Suppressor macrophage treated with lipopolysaccharide for 1 hour (primary cell): ENCODE results near the gene COLEC11.
"Not testable (repeated sequence)": the region's sequence is repeated elsewhere in the genome, so short reads cannot be mapped to it uniquely, and the experiment has no call there.

Source experiments
- DNase-seq, 3 donors: peaks; one replicate each; pipeline ENCODE4 v3.0.0-alpha.2; 2020 to 2022

COLEC11 gene

GRCh38 chr2:3606370-3607201, 11.7 kb downstream of the COLEC11 start:
- DNase-seq = no peak

- DNase-seq = no peak
Measured at GRCh38 chr2:3608373-3609278, 13.7 kb downstream of the COLEC11 start.

- not testable (repeated sequence) for DNase-seq
Measured at GRCh38 chr2:3609279-3609673, 14.4 kb downstream of the COLEC11 start.

GRCh38 chr2:3610415-3610814, 15.5 kb downstream of the COLEC11 start:
- DNase-seq = no peak

- no peak for DNase-seq
Measured at GRCh38 chr2:3610881-3611505, 16.1 kb downstream of the COLEC11 start.

GRCh38 chr2:3611589-3611988, 16.7 kb downstream of the COLEC11 start:
- DNase-seq = no peak

DNA sequence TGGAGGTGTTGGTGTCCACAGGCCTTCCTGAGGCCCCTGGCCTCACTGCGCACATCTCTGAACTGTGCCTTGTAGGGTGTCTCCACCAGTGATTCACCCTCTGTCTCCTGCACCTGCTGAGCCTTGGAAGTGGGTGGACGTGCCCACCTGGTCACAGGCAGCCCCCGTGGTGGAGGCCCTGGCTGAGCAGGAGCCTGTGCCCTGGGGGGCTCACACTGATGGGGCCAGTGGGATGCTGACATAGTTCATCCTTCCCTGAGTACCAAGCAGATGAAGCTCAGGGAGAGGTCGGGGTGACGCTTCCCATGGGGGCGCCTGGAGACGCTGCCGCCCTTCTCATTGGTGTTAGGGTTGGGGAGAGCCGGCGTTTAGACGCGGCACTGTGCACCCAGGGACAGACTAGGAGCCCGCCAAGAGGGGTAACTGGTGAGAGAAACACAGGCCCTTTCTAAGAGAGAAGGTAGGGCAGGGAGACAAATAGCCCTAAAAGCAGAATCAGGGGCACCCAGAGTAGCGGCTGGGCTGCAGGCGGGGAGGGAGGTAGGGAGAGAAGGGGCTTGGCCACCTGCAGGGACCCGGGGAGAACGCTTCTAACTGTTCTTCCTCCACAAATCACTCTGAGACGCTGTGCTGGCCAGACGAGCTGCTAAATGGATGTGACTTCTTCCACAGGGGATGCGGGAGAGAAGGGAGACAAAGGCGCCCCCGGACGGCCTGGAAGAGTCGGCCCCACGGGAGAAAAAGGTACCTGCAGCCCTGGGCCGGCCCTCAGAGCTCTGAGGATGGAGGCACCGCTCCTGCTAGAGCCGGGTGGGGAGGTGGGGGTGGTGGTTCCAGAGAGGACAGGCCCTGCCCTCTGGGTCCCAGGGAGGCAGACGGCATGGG, 18.0 kb downstream of the COLEC11 start:
- DNase-seq = no peak

- DNase-seq = no peak
Measured at GRCh38 chr2:3613524-3613905, 18.6 kb downstream of the COLEC11 start.

DNA sequence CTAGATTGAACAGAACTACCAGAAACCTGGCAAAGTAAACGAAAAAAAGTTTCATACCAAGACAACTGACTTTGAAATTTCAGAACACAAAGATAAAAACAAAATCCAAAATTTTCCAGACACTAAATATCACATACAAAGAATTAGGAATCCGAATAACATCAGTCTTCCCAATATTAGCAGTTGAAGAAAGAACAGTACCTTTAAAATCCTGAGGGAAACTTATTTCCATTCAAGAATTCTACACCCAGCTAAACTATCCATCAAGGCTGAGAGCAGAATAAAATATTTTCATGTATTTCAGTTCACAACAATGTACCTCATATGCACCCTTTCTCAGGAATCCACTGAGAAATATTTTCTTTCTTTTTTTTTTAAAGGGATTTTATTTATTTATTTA, 19.8 kb downstream of the COLEC11 start:
- DNase-seq = not testable (repeated sequence)

DNA sequence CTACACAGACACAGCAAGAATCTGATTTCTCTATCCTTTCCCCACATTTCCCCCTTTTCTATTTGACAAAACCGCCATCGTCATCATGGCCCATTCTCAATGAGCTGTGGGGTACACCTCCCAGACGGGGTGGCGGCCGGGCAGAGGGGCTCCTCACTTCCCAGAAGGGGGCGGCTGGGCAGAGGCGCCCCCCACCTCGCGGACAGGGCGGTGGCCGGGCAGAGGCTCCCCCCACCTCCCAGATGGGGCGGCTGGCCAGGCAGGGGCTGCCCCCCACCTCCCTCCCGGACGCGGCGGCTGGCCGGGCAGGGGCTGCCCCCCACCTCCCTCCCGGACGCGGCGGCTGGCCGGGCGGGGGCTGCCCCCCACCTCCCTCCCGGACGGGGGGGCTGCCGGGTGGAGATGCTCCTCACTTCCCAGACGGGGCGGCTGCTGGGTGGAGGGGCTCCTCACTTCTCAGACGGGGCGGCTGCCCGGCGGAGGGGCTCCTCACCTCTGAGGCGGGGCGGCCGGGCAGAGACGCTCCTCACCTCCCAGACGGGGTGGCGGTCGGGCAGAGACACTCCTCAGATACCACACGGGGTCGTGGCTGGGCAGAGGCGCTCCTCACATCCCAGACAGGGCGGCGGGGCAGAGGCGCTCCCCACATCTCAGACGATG, 20.8 kb downstream of the COLEC11 start:
- not testable (repeated sequence) for DNase-seq

DNA sequence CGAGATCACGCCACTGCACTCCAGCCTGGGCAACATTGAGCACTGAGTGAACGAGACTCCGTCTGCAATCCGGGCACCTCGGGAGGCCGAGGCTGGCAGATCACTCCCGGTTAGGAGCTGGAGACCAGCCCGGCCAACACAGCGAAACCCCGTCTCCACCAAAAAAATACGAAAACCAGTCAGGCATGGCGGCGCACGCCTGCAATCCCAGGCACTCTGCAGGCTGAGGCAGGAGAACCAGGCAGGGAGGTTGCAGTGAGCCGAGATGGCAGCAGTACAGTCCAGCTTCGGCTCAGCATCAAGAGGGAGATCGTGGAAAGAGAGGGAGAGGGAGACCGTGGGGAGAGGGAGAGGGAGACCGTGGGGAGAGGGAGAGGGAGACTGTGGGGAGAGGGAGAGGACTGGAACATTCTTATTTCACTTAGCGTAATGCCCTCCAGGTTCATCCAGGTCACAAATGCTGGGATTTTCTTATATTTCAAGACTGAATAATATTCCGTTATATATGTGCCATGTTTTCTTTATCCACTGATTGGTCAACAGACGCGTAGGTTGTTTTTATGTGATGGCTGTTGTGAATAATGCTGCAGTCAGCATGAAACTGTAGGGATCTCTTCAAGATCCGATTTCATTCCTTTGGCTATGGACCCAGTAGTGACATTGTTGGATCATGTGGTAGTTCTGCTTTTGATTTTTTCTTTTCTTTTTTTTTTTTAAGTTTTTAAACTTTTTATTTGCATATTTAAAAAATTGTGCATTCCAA, 21.7 kb downstream of the COLEC11 start:
- DNase-seq = not testable (repeated sequence)

GRCh38 chr2:3617198-3617890, 22.4 kb downstream of the COLEC11 start:
- no peak for DNase-seq

- DNase-seq = no peak
Measured at GRCh38 chr2:3618367-3618766, 23.5 kb downstream of the COLEC11 start.

DNA sequence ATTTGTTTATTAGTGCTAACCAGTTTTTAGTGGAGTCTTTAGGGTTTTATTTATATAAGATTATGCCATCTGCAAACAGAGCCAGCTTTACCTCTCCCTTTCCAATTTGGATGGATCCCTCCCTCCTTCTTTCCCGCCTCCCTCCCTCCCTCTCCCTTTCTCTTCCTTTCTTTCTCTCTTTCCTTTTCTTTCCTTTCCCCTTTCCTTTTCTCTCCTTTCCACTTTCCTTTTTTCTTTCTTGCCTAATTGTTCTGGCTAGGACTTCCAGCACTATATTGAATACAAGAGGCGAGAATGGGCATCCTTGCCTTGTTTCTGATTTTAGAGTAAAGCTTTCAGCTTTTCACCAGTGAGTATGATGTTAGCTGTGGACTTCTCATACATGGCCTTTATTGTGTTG, 24.1 kb downstream of the COLEC11 start:
- DNase-seq = no peak

GRCh38 chr2:3619661-3620060, 24.7 kb downstream of the COLEC11 start:
- not testable (repeated sequence) for DNase-seq

GRCh38 chr2:3620834-3621233, 25.9 kb downstream of the COLEC11 start:
- no peak for DNase-seq

GRCh38 chr2:3622967-3623366, 28.1 kb downstream of the COLEC11 start:
- DNase-seq = no peak

DNA sequence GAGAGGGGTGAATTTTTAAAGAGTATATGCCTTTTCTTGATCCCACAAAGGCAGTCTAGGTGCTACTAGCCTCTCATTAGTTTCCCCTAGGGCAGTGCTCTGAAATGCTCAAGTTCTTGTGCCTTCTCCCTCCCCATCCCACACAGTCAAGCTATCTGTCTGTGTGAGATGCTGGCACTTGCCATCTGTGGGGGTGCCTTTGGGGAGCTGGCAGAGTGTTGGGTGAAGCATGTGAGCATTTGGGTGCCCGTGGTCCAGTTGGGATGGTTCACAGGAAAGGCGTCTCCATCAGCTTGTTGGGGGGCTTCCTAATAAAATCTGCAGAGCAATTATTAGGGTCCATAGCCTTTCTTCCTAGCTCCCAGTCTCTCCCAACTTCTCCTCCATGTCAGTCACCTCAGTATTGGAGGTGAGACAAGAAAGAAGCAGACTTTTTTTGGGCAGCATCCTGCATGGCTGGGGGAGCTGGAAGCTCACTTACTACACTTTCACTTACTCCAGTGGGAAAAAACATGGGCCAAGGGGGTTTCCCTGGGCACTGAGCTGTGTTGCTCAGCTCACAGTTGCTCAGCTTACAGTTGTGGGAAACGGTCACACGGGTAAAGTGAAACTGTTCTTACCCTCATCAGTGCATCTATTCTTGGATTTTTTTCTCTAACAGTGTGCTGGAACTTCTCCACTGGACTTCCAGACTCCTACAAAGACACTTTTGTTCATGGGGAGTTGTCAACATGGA, 29.3 kb downstream of the COLEC11 start:
- peak; percentile 8 to 51 (median 9) for DNase-seq

DNA sequence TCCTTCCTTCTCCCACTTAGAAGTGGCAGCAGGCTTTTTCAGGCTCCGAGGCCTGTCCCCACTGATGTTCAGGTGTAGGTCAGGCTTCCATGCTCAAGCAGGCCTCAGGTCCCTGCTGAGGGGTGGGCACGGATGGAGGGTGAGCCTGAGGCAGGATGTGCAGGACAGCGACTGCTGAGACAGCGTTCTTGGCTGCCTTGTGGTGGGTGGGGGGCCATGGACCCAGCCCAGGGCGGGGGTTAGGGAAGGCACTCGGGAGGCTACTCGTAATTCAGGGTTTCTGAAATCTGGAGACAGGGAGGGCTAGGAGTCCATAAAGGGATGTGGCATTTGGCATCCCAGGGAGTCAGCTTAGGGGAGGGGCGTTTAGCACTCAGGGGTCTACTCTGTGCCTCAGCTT, 30.3 kb downstream of the COLEC11 start:
- no peak for DNase-seq
